Ovary (tissue), 3 donors: ENCODE results near the gene RASAL2.

Experiments used
- CTCF ChIP-seq, 3 donors: fragments of 450-650 bp in 2 of 3; fragments of 200-600 bp in 1 of 3; IDR thresholded peaks; one replicate each; pipeline versions ENCODE4 v1.5.1 to v1.8.0; 2016 to 2022; ENCODE audit warnings: antibody characterized with exemption in 3 of 3, mild to moderate bottlenecking in 1 of 3
- EP300 ChIP-seq: sonication (generic); formaldehyde crosslinking; IDR thresholded peaks from one replicate; pipeline ENCODE4 v1.6.1; 2017; ENCODE audit warnings: antibody characterized with exemption
- donor health status: DM: no; HTN: no; CAD: no.

- TF ChIP-seq CTCF (IDR thresholded peaks at IDR 0.05) (no peak), EP300 (no peak)
Observed at GRCh38 chr1:178516110-178516509, 422.2 kb downstream of the RASAL2 start.
